HepG2 (cell line): ENCODE data around the gene PCSK5. TPM values are rescaled to one million over a fixed set of nuclear protein-coding genes. Genes with fewer than 3 reads are reported as not detected.
A peak's percentile ranks its signal among the peaks of the same experiment; 100 is the strongest.

Experiments
- DNMT1 ChIP-seq: sonication (generic); formaldehyde crosslinking; IDR thresholded peaks from 2 replicates; pipeline ENCODE4 v1.5.1; 2020; ENCODE audit warnings: mild to moderate bottlenecking, missing genetic modification reagents
- EHMT2 ChIP-seq: fragments of 200-600 bp; sonication (generic); IDR thresholded peaks from 2 replicates; pipeline ENCODE4 v1.7.0; 2017; ENCODE audit warnings: antibody characterized with exemption, low read depth, low read length, borderline replicate concordance
- ELF3 ChIP-seq: IDR thresholded peaks from 2 replicates; pipeline ENCODE4 v1.6.1; 2016; ENCODE audit warnings: missing genetic modification reagents, missing compliant biosample characterization
- ETV6 ChIP-seq: sonication (generic); formaldehyde crosslinking; conservative IDR thresholded peaks from 2 replicates; pipeline ENCODE4 v1.4.0; 2020; ENCODE audit warnings: missing genetic modification reagents
- FLYWCH1 ChIP-seq: sonication (generic); formaldehyde crosslinking; IDR thresholded peaks from 2 replicates; pipeline ENCODE4 v1.8.1; 2023; ENCODE audit warnings: mild to moderate bottlenecking, missing genetic modification reagents
- JUND ChIP-seq: sonication (generic); formaldehyde crosslinking; IDR thresholded peaks from 2 replicates; pipeline ENCODE4 v1.8.0; 2022; ENCODE audit warnings: mild to moderate bottlenecking, missing genetic modification reagents
- KDM3A ChIP-seq: IDR thresholded peaks from 2 replicates; pipeline ENCODE4 v1.6.1; 2018; ENCODE audit warnings: low read depth, missing compliant biosample characterization
- MEF2D ChIP-seq: sonication (generic); formaldehyde crosslinking; IDR thresholded peaks from 2 replicates; pipeline ENCODE4 v1.5.1; 2020; ENCODE audit warnings: mild to moderate bottlenecking, missing genetic modification reagents
- NCOA2 ChIP-seq: sonication (generic); formaldehyde crosslinking; IDR thresholded peaks from 2 replicates; pipeline ENCODE4 v1.8.0; 2022; ENCODE audit warnings: inconsistent platforms
- RAD21 ChIP-seq: fragments of 450-650 bp; formaldehyde crosslinking; IDR thresholded peaks from 2 replicates; pipeline ENCODE4 v1.5.0; 2020; ENCODE audit warnings: mild to moderate bottlenecking
- SRF ChIP-seq: IDR thresholded peaks from 2 replicates; pipeline ENCODE4 v1.6.1; 2011; ENCODE audit warnings: mild to moderate bottlenecking, low read depth, low read length, moderate library complexity
- TBP ChIP-seq: sonication (generic); formaldehyde crosslinking; IDR thresholded peaks from 2 replicates; pipeline ENCODE4 v1.5.0; 2020; ENCODE audit warnings: missing genetic modification reagents
- ZBTB21 ChIP-seq: sonication (generic); formaldehyde crosslinking; IDR thresholded peaks from 2 replicates; pipeline ENCODE4 v1.4.0; 2020; ENCODE audit warnings: missing genetic modification reagents
- ZC3H13 ChIP-seq: sonication (generic); formaldehyde crosslinking; IDR thresholded peaks from 2 replicates; pipeline ENCODE4 v1.8.1; 2023; ENCODE audit warnings: mild to moderate bottlenecking, missing genetic modification reagents, moderate library complexity
- ZNF329 ChIP-seq: sonication (generic); formaldehyde crosslinking; IDR thresholded peaks from 2 replicates; pipeline ENCODE4 v1.9.0; 2021; ENCODE audit warnings: low read depth, mild to moderate bottlenecking, missing genetic modification reagents
- ZNF33A ChIP-seq: sonication (generic); formaldehyde crosslinking; IDR thresholded peaks from 2 replicates; pipeline ENCODE4 v1.5.1; 2020; ENCODE audit warnings: missing genetic modification reagents, mild to moderate bottlenecking, moderate library complexity, borderline replicate concordance
- ZNF546 ChIP-seq: sonication (generic); formaldehyde crosslinking; conservative IDR thresholded peaks from 2 replicates; pipeline ENCODE4 v1.8.1; 2023; ENCODE audit warnings: mild to moderate bottlenecking, missing genetic modification reagents
- ZNF589 ChIP-seq: sonication (generic); formaldehyde crosslinking; conservative IDR thresholded peaks from 2 replicates; pipeline ENCODE4 v1.8.0; 2022; ENCODE audit warnings: mild to moderate bottlenecking, moderate library complexity, missing genetic modification reagents
- ZNF720 ChIP-seq: sonication (generic); formaldehyde crosslinking; IDR thresholded peaks from 2 replicates; pipeline ENCODE4 v1.4.0; 2020; ENCODE audit warnings: missing genetic modification reagents
- ZZZ3 ChIP-seq: sonication (generic); formaldehyde crosslinking; IDR thresholded peaks from 2 replicates; pipeline ENCODE4 v1.4.0; 2020; ENCODE audit warnings: missing genetic modification reagents, mild to moderate bottlenecking, borderline replicate concordance
- polyA plus RNA-seq, 8 experiments: library from polyadenylated mRNA; depleted of rRNA in 3 of 8; stranded (reverse) in 7 of 8; unstranded in 1 of 8; fragments of >200 nt; fragmentation: Illumina TruSeq in 4 of 8; extraction: Trizol in 4 of 8; gene quantifications; 2 replicates each; pipeline versions ENCODE4 v1.2.1 to v1.2.3, GENCODE V29; 2011 to 2016; ENCODE audit warnings: low read depth in 4 of 8, missing spikeins in 1 of 8, mixed read lengths in 1 of 8; ENCODE audit not compliant: insufficient read depth in 1 of 8
- total RNA-seq, 5 experiments: library from RNA; depleted of rRNA; stranded (reverse); fragments of >200 nt; fragmentation: Illumina TruSeq; extraction: Trizol; gene quantifications; 2 replicates each; pipeline ENCODE4 v1.2.3, GENCODE V29; 2016; ENCODE audit warnings: low read depth in 1 of 5
- TF ChIP-seq, protein P1 (sequence below): sonication (generic); formaldehyde crosslinking; IDR thresholded peaks from 2 replicates; pipeline ENCODE4 v1.5.0; 2020; ENCODE audit warnings: missing genetic modification reagents, mild to moderate bottlenecking, borderline replicate concordance
- TF ChIP-seq, protein P2 (sequence below): sonication (generic); formaldehyde crosslinking; IDR thresholded peaks from 2 replicates; pipeline ENCODE4 v1.5.0; 2020; ENCODE audit warnings: missing genetic modification reagents
- TF ChIP-seq, protein P3 (sequence below): sonication (generic); formaldehyde crosslinking; IDR thresholded peaks from 2 replicates; pipeline ENCODE4 v1.5.0; 2020; ENCODE audit warnings: mild to moderate bottlenecking, missing genetic modification reagents, moderate library complexity
- TF ChIP-seq, protein P4 (sequence below): sonication (generic); formaldehyde crosslinking; IDR thresholded peaks from 2 replicates; pipeline ENCODE4 v1.5.0; 2020; ENCODE audit warnings: missing genetic modification reagents
- TF ChIP-seq, protein P5 (sequence below): sonication (generic); formaldehyde crosslinking; IDR thresholded peaks from 2 replicates; pipeline ENCODE4 v1.8.0; 2022; ENCODE audit warnings: low read depth, missing genetic modification reagents

The PCSK5 gene
- total and polyA plus RNA-seq, 2 of the 13 experiments (the other 11 are each of a cell fraction or from before 2014, with no cell fraction given): 0.55 to 0.66 TPM

DNA sequence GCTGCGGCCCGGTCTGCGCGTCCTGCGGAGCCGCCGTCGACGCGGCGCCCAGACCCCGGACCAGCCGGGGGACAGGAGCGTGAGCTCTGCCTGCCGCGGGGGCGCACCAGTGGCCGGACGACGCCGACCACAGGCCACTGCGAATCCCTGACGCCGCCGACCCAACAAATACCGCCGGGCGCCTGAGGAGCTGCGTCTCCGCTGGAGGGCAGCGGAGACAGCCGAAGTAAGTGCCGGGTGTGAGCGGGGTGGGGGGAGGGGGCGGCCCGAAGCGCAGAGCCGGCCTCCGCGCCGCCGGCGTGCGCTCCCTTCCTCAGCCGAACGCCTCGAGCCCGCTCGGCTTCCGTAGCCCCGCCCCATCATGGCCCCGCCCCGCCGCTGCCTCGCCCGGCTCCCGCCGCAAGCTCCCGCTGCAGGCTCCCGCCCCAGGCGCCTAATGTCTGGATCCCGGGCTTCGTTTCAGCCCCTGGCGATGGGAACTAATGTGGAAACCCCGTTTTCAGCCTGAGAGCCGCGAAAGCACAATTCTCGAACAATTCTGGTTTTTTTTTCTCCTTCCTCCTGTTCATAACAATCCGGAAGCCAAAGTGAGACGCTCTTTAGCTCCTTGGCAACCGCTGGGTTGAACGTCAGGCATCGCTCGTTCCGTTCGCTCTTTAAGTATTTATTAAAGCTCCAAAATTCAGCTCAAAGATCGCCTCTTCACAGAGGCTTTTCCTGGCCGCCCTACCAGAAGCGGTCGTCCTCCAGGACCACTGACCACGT lies 503.9 kb downstream of the PCSK5 start, which contains the start of gene RFK (continued):
- TF ChIP-seq TBP (CRISPR knock-in tag) (no peak), ZBTB21 (CRISPR knock-in tag) (no peak), NCOA2 (no peak; the same call in 1 of the 2 replicates), RAD21 (CRISPR knock-in tag) (peak; percentile 97), MEF2D (CRISPR knock-in tag) (no peak), ZZZ3 (CRISPR knock-in tag) (peak; percentile 62; the same call in 1 of the 2 replicates), ZNF329 (CRISPR knock-in tag) (no peak), ZNF720 (CRISPR knock-in tag) (no peak), ELF3 (CRISPR knock-in tag) (peak; percentile 23; the same call in 1 of the 2 replicates), DNMT1 (CRISPR knock-in tag) (0 out of 2 replicates have a peak, but pooled peaks have one; percentile 48), ETV6 (CRISPR knock-in tag) (no peak; the same call in 1 of the 2 replicates), KDM3A (peak; percentile 38; the same call in 1 of the 2 replicates), ZC3H13 (CRISPR knock-in tag) (peak; percentile 81; the same call in 1 of the 2 replicates), ZNF589 (peak; percentile 86), ZNF33A (CRISPR knock-in tag) (no peak; the same call in 1 of the 2 replicates), ZNF546 (CRISPR knock-in tag) (no peak), EHMT2 (no peak), SRF (no peak), JUND (CRISPR knock-in tag) (no peak), FLYWCH1 (CRISPR knock-in tag) (no peak)
- TF ChIP-seq, protein P1, sequence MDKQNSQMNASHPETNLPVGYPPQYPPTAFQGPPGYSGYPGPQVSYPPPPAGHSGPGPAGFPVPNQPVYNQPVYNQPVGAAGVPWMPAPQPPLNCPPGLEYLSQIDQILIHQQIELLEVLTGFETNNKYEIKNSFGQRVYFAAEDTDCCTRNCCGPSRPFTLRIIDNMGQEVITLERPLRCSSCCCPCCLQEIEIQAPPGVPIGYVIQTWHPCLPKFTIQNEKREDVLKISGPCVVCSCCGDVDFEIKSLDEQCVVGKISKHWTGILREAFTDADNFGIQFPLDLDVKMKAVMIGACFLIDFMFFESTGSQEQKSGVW (CRISPR knock-in tag): no peak
- TF ChIP-seq, protein P2, sequence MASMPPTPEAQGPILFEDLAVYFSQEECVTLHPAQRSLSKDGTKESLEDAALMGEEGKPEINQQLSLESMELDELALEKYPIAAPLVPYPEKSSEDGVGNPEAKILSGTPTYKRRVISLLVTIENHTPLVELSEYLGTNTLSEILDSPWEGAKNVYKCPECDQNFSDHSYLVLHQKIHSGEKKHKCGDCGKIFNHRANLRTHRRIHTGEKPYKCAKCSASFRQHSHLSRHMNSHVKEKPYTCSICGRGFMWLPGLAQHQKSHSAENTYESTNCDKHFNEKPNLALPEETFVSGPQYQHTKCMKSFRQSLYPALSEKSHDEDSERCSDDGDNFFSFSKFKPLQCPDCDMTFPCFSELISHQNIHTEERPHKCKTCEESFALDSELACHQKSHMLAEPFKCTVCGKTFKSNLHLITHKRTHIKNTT (CRISPR knock-in tag): no peak
- TF ChIP-seq, protein P3, sequence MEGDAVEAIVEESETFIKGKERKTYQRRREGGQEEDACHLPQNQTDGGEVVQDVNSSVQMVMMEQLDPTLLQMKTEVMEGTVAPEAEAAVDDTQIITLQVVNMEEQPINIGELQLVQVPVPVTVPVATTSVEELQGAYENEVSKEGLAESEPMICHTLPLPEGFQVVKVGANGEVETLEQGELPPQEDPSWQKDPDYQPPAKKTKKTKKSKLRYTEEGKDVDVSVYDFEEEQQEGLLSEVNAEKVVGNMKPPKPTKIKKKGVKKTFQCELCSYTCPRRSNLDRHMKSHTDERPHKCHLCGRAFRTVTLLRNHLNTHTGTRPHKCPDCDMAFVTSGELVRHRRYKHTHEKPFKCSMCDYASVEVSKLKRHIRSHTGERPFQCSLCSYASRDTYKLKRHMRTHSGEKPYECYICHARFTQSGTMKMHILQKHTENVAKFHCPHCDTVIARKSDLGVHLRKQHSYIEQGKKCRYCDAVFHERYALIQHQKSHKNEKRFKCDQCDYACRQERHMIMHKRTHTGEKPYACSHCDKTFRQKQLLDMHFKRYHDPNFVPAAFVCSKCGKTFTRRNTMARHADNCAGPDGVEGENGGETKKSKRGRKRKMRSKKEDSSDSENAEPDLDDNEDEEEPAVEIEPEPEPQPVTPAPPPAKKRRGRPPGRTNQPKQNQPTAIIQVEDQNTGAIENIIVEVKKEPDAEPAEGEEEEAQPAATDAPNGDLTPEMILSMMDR: peak; percentile 87
- TF ChIP-seq, protein P4, sequence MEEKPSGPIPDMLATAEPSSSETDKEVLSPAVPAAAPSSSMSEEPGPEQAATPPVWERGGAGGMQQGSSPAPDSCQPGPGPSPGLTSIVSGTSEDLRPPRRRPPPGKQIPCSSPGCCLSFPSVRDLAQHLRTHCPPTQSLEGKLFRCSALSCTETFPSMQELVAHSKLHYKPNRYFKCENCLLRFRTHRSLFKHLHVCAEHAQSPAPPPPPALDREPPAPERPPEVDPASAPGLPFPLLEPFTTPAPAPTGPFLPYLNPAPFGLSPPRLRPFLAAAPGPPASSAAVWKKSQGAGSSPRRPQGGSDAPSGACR (CRISPR knock-in tag): no peak
- TF ChIP-seq, protein P5, sequence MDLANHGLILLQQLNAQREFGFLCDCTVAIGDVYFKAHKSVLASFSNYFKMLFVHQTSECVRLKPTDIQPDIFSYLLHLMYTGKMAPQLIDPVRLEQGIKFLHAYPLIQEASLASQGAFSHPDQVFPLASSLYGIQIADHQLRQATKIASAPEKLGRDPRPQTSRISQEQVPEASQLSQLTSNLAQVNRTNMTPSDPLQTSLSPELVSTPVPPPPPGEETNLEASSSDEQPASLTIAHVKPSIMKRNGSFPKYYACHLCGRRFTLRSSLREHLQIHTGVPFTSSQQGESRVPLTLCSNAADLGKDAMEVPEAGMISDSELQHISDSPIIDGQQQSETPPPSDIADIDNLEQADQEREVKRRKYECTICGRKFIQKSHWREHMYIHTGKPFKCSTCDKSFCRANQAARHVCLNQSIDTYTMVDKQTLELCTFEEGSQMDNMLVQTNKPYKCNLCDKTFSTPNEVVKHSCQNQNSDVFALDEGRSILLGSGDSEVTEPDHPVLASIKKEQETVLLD (CRISPR knock-in tag): peak; percentile 79; the same call in 1 of the 2 replicates
